ENCODE data around the gene PDLIM3.

PDLIM3 gene

GRCh38 chr4:185552254-185552653 is 16.9 kb upstream of the PDLIM3 start:
- DNase-seq (ENCODE audit: low read depth, low spot score), result no peak
- WGBS (ENCODE audit: insufficient coverage, insufficient read length), result no CpG with 5 or more reads among the region's 2 CpGs
- H3K4me1 ChIP-seq (ENCODE audit: control insufficient read depth, insufficient read depth, low read length), result no peaks in the 10 kb centered on the region
- H3K36me3 ChIP-seq (ENCODE audit: control insufficient read depth, insufficient read depth, low read length), result no peaks in the 10 kb centered on the region
- no peak overlapping the region for H3K4me3 ChIP-seq (ENCODE audit: low read length)
- H3K27me3 ChIP-seq (ENCODE audit: control insufficient read depth, insufficient read depth, low read length), result no peaks in the 10 kb centered on the region
- no peak overlapping the region for H3K27ac ChIP-seq (ENCODE audit: low read length)
- no peaks in the 10 kb centered on the region for H3K9me3 ChIP-seq (ENCODE audit: control insufficient read depth, insufficient read depth, low read length)

DNA sequence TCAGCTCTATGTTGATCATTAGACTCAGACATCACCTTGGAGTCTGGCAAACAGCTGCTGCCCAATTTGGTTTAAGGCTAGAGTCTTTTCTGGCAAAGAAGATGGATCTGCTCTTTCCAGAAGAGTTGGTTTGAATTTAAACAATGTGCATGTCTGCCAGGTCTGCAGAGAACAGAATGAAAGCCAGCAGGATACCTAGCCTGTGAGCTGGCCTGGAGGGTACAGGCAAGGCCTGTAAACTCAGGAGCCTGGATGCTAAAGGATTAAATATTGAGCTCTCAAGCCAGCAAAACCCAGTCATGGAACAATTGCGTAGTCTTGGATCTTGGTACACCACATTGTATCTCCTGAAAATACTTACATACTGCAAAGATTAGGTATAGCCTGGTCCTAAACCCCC is 15.6 kb upstream of the PDLIM3 start:
- no peak overlapping the region for H3K27ac ChIP-seq (ENCODE audit: low read length)
- H3K27me3 ChIP-seq (ENCODE audit: control insufficient read depth, insufficient read depth, low read length), result no peaks in the 10 kb centered on the region
- H3K36me3 ChIP-seq (ENCODE audit: control insufficient read depth, insufficient read depth, low read length), result no peaks in the 10 kb centered on the region
- no peaks in the 10 kb centered on the region for H3K9me3 ChIP-seq (ENCODE audit: control insufficient read depth, insufficient read depth, low read length)
- DNase-seq (ENCODE audit: low read depth, low spot score), result no peak
- no peaks in the 10 kb centered on the region for H3K4me1 ChIP-seq (ENCODE audit: control insufficient read depth, insufficient read depth, low read length)
- no CpG with 5 or more reads among the region's 1 CpG for WGBS (ENCODE audit: insufficient coverage, insufficient read length)
- no peak overlapping the region for H3K4me3 ChIP-seq (ENCODE audit: low read length)

GRCh38 chr4:185549095-185549639 is 13.9 kb upstream of the PDLIM3 start:
- no peak overlapping the region for H3K27ac ChIP-seq (ENCODE audit: low read length)
- no peaks in the 10 kb centered on the region for H3K9me3 ChIP-seq (ENCODE audit: control insufficient read depth, insufficient read depth, low read length)
- DNase-seq (ENCODE audit: low read depth, low spot score), result no peak
- whole genome bisulfite sequencing (ENCODE audit: insufficient coverage, insufficient read length), result no CpG with 5 or more reads among the region's 2 CpGs
- no peak overlapping the region for H3K4me3 ChIP-seq (ENCODE audit: low read length)
- H3K36me3 ChIP-seq (ENCODE audit: control insufficient read depth, insufficient read depth, low read length), result no peaks in the 10 kb centered on the region
- no peaks in the 10 kb centered on the region for H3K27me3 ChIP-seq (ENCODE audit: control insufficient read depth, insufficient read depth, low read length)
- no peaks in the 10 kb centered on the region for H3K4me1 ChIP-seq (ENCODE audit: control insufficient read depth, insufficient read depth, low read length)

GRCh38 chr4:185548587-185548986 is 13.3 kb upstream of the PDLIM3 start:
- no peaks in the 10 kb centered on the region for H3K36me3 ChIP-seq (ENCODE audit: control insufficient read depth, insufficient read depth, low read length)
- H3K9me3 ChIP-seq (ENCODE audit: control insufficient read depth, insufficient read depth, low read length), result no peaks in the 10 kb centered on the region
- H3K4me1 ChIP-seq (ENCODE audit: control insufficient read depth, insufficient read depth, low read length), result no peaks in the 10 kb centered on the region
- no CpG with 5 or more reads among the region's 1 CpG for WGBS (ENCODE audit: insufficient coverage, insufficient read length)
- no peak overlapping the region for H3K27ac ChIP-seq (ENCODE audit: low read length)
- no peak overlapping the region; the same call in 1 of the 2 replicates for H3K4me3 ChIP-seq (ENCODE audit: low read length)
- H3K27me3 ChIP-seq (ENCODE audit: control insufficient read depth, insufficient read depth, low read length), result no peaks in the 10 kb centered on the region
- no peak for DNase-seq (ENCODE audit: low read depth, low spot score)

DNA sequence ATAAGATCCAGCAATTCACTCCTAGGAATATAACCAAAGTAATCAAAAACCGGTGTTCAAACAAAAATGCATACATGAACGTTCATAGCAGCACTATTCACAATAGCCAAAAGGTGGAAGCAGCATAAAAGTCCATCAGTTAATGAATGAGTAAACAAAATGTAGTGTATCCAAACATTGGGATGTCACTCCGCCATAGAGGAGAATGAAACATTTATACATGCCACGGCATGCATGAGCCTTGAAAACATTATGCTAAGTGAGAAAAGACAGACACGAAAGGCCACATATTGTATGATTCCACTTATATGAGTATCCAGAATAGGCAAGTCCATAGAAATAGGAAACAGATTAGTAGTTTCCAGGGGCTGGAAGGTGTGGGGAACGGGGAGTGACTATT is 11.0 kb upstream of the PDLIM3 start:
- H3K36me3 ChIP-seq (ENCODE audit: control insufficient read depth, insufficient read depth, low read length), result no peaks in the 10 kb centered on the region
- DNase-seq (ENCODE audit: low read depth, low spot score), result no peak
- H3K4me1 ChIP-seq (ENCODE audit: control insufficient read depth, insufficient read depth, low read length), result no peaks in the 10 kb centered on the region
- WGBS (ENCODE audit: insufficient coverage, insufficient read length), result no CpG with 5 or more reads among the region's 6 CpGs
- no peaks in the 10 kb centered on the region for H3K9me3 ChIP-seq (ENCODE audit: control insufficient read depth, insufficient read depth, low read length)
- H3K4me3 ChIP-seq (ENCODE audit: low read length), result no peak overlapping the region
- H3K27ac ChIP-seq (ENCODE audit: low read length), result no peak overlapping the region
- no peaks in the 10 kb centered on the region for H3K27me3 ChIP-seq (ENCODE audit: control insufficient read depth, insufficient read depth, low read length)

DNA sequence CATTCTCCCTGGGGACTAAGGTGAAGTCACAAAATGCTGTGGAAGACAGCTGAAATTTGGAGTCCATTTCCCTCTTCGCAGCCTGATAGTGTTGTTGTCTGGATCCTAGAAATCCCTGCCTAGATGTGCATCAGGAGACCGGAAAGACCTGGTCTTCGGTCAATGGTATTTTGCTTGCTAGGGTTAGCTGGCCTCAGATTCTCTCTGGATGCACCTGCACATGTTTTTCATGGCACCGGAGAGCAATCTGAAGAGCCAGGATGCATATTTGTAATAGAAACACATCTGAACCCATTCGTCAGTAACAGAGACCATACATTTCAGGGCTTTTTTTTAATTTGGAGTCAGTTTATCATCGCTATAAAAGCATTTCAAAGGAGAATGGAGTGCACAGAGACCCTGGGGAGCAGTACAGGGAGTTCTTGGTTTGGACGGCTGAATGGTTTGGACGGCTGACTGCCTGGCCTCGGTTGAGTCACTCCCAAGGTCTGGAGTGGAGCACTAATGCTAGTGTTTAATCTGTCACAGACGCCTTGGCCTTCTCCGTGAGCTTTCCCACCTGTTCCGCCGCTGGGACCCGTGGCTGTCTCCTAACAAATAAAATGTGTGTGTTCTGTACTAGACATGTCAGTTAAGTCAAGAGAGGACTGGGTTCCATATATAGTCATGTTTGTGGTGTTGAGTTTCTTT is 7.5 kb upstream of the PDLIM3 start:
- no peak for DNase-seq (ENCODE audit: low read depth, low spot score)

DNA sequence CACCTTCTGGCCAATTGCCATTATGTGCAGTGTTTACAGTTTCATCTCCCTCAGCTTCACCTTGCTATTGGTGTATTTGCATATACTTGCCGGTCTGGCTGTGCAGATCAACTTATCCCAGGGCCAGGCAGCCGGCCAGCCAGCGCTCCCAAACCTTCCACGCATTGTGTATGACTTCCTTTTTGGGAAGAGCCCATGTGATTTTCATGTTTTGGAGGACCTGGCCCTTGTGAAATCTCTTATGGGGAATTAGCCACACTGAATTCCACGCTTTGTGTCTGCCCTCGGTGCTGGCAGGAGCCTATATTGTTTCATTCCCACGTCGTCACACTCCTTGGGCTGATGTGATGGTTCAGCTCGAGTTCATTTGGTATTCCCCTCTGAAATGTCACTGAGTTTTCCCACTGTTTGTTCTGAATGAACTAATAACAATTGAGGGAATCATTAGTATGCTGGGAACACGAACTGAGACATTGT is 6.0 kb upstream of the PDLIM3 start:
- no CpG with 5 or more reads among the region's 10 CpGs for WGBS (ENCODE audit: insufficient coverage, insufficient read length)
- Histone ChIP-seq H3K4me1 (ENCODE audit: control insufficient read depth, insufficient read depth, low read length) (no peaks in the 10 kb centered on the region), H3K27me3 (ENCODE audit: control insufficient read depth, insufficient read depth, low read length) (peaks cover under 1% of the 10 kb centered on the region; the same call in 1 of the 2 replicates), H3K4me3 (ENCODE audit: low read length) (no peak overlapping the region), H3K36me3 (ENCODE audit: control insufficient read depth, insufficient read depth, low read length) (no peaks in the 10 kb centered on the region), H3K9me3 (ENCODE audit: control insufficient read depth, insufficient read depth, low read length) (no peaks in the 10 kb centered on the region), H3K27ac (ENCODE audit: low read length) (no peak overlapping the region)
- DNase-seq (ENCODE audit: low read depth, low spot score), result no peak

More for the DNA sequence above, 7.5 kb upstream of the PDLIM3 start:
- no peak overlapping the region for H3K4me3 ChIP-seq (ENCODE audit: low read length)
- no peak overlapping the region for H3K27ac ChIP-seq (ENCODE audit: low read length)
- H3K27me3 ChIP-seq (ENCODE audit: control insufficient read depth, insufficient read depth, low read length), result no peaks in the 10 kb centered on the region
- WGBS (ENCODE audit: insufficient coverage, insufficient read length), result no CpG with 5 or more reads among the region's 14 CpGs
- H3K36me3 ChIP-seq (ENCODE audit: control insufficient read depth, insufficient read depth, low read length), result no peaks in the 10 kb centered on the region
- H3K9me3 ChIP-seq (ENCODE audit: control insufficient read depth, insufficient read depth, low read length), result no peaks in the 10 kb centered on the region
- no peaks in the 10 kb centered on the region for H3K4me1 ChIP-seq (ENCODE audit: control insufficient read depth, insufficient read depth, low read length)

GRCh38 chr4:185540487-185541120 is 5.3 kb upstream of the PDLIM3 start:
- Histone ChIP-seq H3K27me3 (ENCODE audit: control insufficient read depth, insufficient read depth, low read length) (peaks cover 4% of the 10 kb centered on the region; the same call in 1 of the 2 replicates), H3K9me3 (ENCODE audit: control insufficient read depth, insufficient read depth, low read length) (no peaks in the 10 kb centered on the region), H3K4me3 (ENCODE audit: low read length) (no peak overlapping the region), H3K4me1 (ENCODE audit: control insufficient read depth, insufficient read depth, low read length) (no peaks in the 10 kb centered on the region), H3K27ac (ENCODE audit: low read length) (no peak overlapping the region), H3K36me3 (ENCODE audit: control insufficient read depth, insufficient read depth, low read length) (no peaks in the 10 kb centered on the region)
- DNase-seq (ENCODE audit: low read depth, low spot score), result no peak
- no CpG with 5 or more reads among the region's 3 CpGs for WGBS (ENCODE audit: insufficient coverage, insufficient read length)

- H3K36me3 ChIP-seq (ENCODE audit: control insufficient read depth, insufficient read depth, low read length), result no peaks in the 10 kb centered on the region
- H3K4me1 ChIP-seq (ENCODE audit: control insufficient read depth, insufficient read depth, low read length), result no peaks in the 10 kb centered on the region
- no peak for DNase-seq (ENCODE audit: low read depth, low spot score)
- no CpG with 5 or more reads among the region's 8 CpGs for WGBS (ENCODE audit: insufficient coverage, insufficient read length)
- H3K4me3 ChIP-seq (ENCODE audit: low read length), result no peak overlapping the region
- no peaks in the 10 kb centered on the region for H3K9me3 ChIP-seq (ENCODE audit: control insufficient read depth, insufficient read depth, low read length)
- peaks cover 4% of the 10 kb centered on the region; the same call in 1 of the 2 replicates for H3K27me3 ChIP-seq (ENCODE audit: control insufficient read depth, insufficient read depth, low read length)
- no peak overlapping the region for H3K27ac ChIP-seq (ENCODE audit: low read length)
These were observed 4.7 kb upstream of the PDLIM3 start for GRCh38 chr4:185540040-185540439.

GRCh38 chr4:185538806-185539205 is 3.5 kb upstream of the PDLIM3 start:
- Histone ChIP-seq H3K27me3 (ENCODE audit: control insufficient read depth, insufficient read depth, low read length) (peaks cover 4% of the 10 kb centered on the region; the same call in 1 of the 2 replicates), H3K9me3 (ENCODE audit: control insufficient read depth, insufficient read depth, low read length) (no peaks in the 10 kb centered on the region), H3K4me1 (ENCODE audit: control insufficient read depth, insufficient read depth, low read length) (no peaks in the 10 kb centered on the region), H3K27ac (ENCODE audit: low read length) (no peak overlapping the region), H3K36me3 (ENCODE audit: control insufficient read depth, insufficient read depth, low read length) (no peaks in the 10 kb centered on the region), H3K4me3 (ENCODE audit: low read length) (no peak overlapping the region)
- DNase-seq (ENCODE audit: low read depth, low spot score), result no peak
- WGBS (ENCODE audit: insufficient coverage, insufficient read length), result no CpG with 5 or more reads among the region's 1 CpG
